Glutamatergic neuron (in vitro differentiated cells): Measurements from ENCODE around the gene SMARCD3. TPM values are rescaled to one million over a fixed set of nuclear protein-coding genes. Genes with fewer than 3 reads are reported as not detected.

Experiments used
- DNase-seq: peaks from one replicate; pipeline ENCODE4 v3.0.0; 2022
- H3K27ac Mint-ChIP-seq: one replicate; pipeline ENCODE4 v1.8.0; 2020; ENCODE audit warnings: mild to moderate bottlenecking, mixed read lengths, inconsistent platforms; ENCODE audit not compliant: unreplicated experiment
- H3K27me3 Mint-ChIP-seq: one replicate; pipeline ENCODE4 v1.8.0; 2020; ENCODE audit warnings: mild to moderate bottlenecking, moderate library complexity, mixed read lengths, inconsistent platforms; ENCODE audit not compliant: unreplicated experiment
- H3K36me3 Mint-ChIP-seq: one replicate; pipeline ENCODE4 v1.8.0; 2020; ENCODE audit warnings: mild to moderate bottlenecking, mixed read lengths, inconsistent platforms; ENCODE audit not compliant: unreplicated experiment
- H3K4me1 Mint-ChIP-seq: one replicate; pipeline ENCODE4 v1.8.0; 2020; ENCODE audit warnings: mild to moderate bottlenecking, low read depth, mixed read lengths, inconsistent platforms; ENCODE audit not compliant: unreplicated experiment
- H3K4me3 Mint-ChIP-seq: one replicate; pipeline ENCODE4 v1.8.0; 2020; ENCODE audit warnings: mild to moderate bottlenecking, mixed read lengths, inconsistent platforms; ENCODE audit not compliant: unreplicated experiment
- H3K9me3 Mint-ChIP-seq: one replicate; pipeline ENCODE4 v1.8.0; 2020; ENCODE audit warnings: mild to moderate bottlenecking, moderate library complexity, mixed read lengths, inconsistent platforms; ENCODE audit not compliant: unreplicated experiment
- total RNA-seq: library from RNA; stranded (reverse); fragmentation: NEBNext Ultra II Directional; extraction: Animal tissue kit (Norgen Biotek cat#: 25700); gene quantifications from one replicate; pipeline ENCODE4 v1.2.1, GENCODE V29; 2021; ENCODE audit not compliant: unreplicated experiment
- TF ChIP-seq, protein P1 (sequence below): fragments of 200-600 bp; sonication (generic); IDR thresholded peaks from one replicate; pipeline ENCODE4 v1.5.0; 2021; ENCODE audit not compliant: partially characterized antibody, unreplicated experiment

SMARCD3 gene
- total RNA-seq, 1 donor from 2014 or later: 5.1 TPM

DNA sequence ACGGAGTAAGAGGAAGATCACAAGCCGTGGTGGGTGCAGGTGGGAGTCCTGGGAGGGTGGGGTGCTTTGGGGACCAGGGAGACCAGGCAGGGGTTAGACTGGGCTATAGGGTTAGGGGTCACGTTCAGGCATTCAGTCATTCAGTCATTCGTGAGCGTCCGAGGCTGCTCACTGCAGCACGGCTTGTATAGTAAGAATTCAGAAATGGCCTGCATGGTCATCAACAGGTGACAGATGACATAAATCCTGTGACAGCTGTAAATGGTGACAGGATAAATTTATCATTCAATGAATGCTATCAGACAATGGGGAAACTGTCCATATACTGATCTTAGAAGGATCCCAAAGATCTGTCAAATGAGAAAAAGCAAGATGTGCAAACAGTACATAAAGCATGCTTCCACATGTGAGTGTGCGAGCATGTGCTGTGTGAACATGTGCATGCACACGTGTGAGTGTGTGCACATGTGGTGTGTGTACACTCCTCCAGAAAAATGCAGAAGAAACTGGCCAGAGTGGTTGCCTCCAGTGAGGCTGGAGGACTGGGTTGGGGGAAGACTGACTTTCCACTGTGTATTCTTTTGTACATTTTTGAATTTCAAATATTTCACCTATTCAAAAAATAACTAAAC lies 32.0 kb upstream of the SMARCD3 start:
- Mint-ChIP-seq H3K27me3 (peaks cover 17% of the 10 kb centered on the region), H3K9me3 (peaks cover 3% of the 10 kb centered on the region), H3K4me1 (no peaks in the 10 kb centered on the region), H3K4me3 (no peak overlapping the region), H3K36me3 (no peaks in the 10 kb centered on the region), H3K27ac (no peak overlapping the region)
- TF ChIP-seq, protein P1, sequence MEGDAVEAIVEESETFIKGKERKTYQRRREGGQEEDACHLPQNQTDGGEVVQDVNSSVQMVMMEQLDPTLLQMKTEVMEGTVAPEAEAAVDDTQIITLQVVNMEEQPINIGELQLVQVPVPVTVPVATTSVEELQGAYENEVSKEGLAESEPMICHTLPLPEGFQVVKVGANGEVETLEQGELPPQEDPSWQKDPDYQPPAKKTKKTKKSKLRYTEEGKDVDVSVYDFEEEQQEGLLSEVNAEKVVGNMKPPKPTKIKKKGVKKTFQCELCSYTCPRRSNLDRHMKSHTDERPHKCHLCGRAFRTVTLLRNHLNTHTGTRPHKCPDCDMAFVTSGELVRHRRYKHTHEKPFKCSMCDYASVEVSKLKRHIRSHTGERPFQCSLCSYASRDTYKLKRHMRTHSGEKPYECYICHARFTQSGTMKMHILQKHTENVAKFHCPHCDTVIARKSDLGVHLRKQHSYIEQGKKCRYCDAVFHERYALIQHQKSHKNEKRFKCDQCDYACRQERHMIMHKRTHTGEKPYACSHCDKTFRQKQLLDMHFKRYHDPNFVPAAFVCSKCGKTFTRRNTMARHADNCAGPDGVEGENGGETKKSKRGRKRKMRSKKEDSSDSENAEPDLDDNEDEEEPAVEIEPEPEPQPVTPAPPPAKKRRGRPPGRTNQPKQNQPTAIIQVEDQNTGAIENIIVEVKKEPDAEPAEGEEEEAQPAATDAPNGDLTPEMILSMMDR: no peak
- no peak for DNase-seq

DNA sequence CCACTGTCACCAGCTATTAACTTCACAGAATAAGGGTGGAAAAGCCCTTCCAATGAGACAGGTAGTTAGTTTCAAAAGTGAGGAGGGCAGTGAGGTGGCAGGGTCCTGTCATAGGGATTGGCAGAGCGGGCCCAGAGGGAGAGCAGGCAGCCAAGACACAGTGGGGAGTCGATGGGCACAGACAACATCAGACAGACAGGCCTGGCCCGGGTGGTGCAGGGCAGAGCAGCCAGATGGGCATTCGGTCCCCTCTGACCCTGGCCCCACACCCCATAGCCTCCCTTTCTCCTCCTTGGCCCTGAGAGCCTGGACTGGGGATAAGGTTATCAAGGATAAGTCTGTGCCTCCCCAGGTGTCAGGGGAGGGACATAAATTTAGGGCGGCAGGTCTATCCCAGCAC lies 31.4 kb upstream of the SMARCD3 start:
- Mint-ChIP-seq H3K4me3 (no peak overlapping the region), H3K4me1 (no peaks in the 10 kb centered on the region), H3K36me3 (no peaks in the 10 kb centered on the region), H3K27ac (no peak overlapping the region), H3K9me3 (peaks cover 3% of the 10 kb centered on the region), H3K27me3 (peaks cover 17% of the 10 kb centered on the region)
- no peak for DNase-seq
- TF ChIP-seq, protein P1: no peak

DNA sequence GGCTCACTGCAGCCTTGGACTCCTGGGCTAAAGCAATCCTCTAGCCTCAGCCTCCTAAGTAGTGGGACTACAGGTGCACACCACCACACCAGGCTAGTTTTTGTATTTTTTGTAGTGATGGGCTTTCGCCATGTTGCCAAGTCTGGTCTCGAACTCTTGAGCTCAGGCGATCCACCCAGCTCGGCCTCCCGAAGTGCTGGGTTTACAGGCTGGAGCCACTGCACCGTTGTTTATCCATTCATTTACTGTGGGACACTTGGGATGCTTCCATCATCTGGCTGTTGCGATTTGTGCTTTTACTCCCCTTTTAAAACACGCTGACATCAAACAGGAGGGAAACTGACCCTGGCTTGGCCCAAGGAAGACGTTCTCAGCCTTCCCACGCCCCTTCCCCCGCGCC lies 30.5 kb upstream of the SMARCD3 start:
- Mint-ChIP-seq H3K4me1 (no peaks in the 10 kb centered on the region), H3K27ac (no peak overlapping the region), H3K36me3 (no peaks in the 10 kb centered on the region), H3K9me3 (peaks cover 6% of the 10 kb centered on the region), H3K27me3 (peaks cover 17% of the 10 kb centered on the region), H3K4me3 (no peak overlapping the region)
- TF ChIP-seq, protein P1: no peak
- DNase-seq: no peak

DNA sequence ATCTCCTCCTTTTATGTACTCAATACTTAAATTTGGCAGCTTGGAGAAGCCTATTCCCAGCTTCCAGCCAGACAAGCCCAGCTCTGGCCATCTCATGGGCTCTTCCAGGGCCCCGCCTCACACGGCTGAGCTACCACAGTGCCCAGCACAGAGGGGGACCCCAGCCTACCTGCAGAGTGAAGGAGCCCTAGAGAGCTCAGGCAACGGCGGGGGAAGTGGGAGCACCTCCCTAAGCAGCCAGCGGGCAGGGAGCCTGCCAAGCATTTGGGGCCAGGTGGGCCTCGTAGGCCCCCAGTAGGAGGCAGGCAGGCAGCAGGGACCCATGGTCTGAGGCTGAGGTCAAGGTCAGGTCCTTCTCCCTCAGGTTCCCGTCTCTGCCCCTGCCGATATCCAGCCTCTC lies 29.1 kb upstream of the SMARCD3 start:
- Mint-ChIP-seq H3K9me3 (peaks cover 5% of the 10 kb centered on the region), H3K4me3 (peak overlapping the region; percentile 64)
- TF ChIP-seq, protein P1: no peak

DNA sequence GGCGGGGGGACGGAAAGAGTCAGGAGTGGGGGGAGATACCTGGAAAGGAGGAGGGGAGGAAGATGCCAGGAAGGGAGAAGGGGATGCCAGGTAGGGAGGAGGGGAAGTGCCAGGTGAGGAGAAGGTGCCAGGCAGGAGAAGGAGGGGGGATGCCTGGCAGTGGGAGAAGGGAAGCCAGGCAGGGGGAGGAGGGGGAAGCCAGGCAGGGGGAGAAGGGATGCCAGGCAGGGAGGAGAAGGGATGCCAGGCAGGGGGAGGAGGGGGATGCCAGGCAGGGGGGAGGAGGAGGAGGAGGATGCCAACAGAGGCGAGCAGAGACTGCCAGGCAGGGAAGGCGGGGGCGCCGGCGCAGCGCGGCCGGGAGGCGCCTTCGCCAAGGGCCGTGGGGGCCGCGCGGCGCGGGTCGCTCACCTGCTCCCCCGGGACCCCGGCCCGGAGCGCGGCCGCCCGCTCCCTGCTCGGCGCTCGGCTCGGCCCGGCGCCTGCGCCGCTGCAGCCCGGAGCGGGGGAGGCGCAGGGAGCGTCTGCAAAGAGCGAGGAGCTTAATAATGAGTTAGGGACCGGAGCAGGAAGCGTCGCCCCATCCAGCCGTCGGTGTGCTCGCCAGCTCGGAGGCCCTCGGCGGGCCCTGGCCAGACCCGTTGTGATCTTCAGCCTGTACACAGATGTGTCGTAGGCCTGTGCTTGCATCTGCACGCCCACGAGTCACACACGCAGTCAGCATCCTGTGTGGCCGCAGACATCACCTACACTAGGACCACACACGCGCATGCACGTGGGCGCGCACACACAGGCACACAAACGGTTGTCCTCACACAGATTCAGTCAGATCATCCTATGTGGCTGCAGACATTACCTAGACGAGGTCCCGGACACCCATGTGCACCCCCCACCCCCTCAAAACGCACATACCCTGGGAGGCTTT lies 28.4 kb upstream of the SMARCD3 start:
- no peak overlapping the region for H3K27ac Mint-ChIP-seq
- peaks cover 17% of the 10 kb centered on the region for H3K27me3 Mint-ChIP-seq

More for the DNA sequence above, 29.1 kb upstream of the SMARCD3 start:
- DNase-seq: no peak
- Mint-ChIP-seq H3K27me3 (peaks cover 19% of the 10 kb centered on the region), H3K27ac (no peak overlapping the region), H3K4me1 (no peaks in the 10 kb centered on the region), H3K36me3 (no peaks in the 10 kb centered on the region)

More for the DNA sequence above, 28.4 kb upstream of the SMARCD3 start:
- no peaks in the 10 kb centered on the region for H3K36me3 Mint-ChIP-seq
- no peaks in the 10 kb centered on the region for H3K4me1 Mint-ChIP-seq
- H3K9me3 Mint-ChIP-seq: peaks cover 3% of the 10 kb centered on the region
- peak overlapping the region; percentile 64 for H3K4me3 Mint-ChIP-seq
- peak; percentile 75 for DNase-seq
- TF ChIP-seq, protein P1: no peak
